ENCODE results near the gene SYCN. TPM values are rescaled to one million over a fixed set of nuclear protein-coding genes. Genes with fewer than 3 reads are reported as not detected.

Gene SYCN
- total and polyA plus RNA-seq, 2 of the 8 experiments (the other 6 are each of a cell fraction or from before 2014, with no cell fraction given) = not detected

- TF ChIP-seq POU5F1 (IDR thresholded peaks at IDR 0.05; ENCODE audit: low read depth, low read length) = no peak
- TF ChIP-seq PHF8 (conservative IDR thresholded peaks at IDR 0.05; ENCODE audit: low read depth, low read length) = no peak
- TF ChIP-seq NRF1 (IDR thresholded peaks at IDR 0.05; ENCODE audit: low read depth, low read length) = no peak
These were observed 8.3 kb downstream of the SYCN start (continued) for GRCh38 chr19:39195755-39196154.

Measured in H1 (cell line).